SK-N-SH (cell line): ENCODE data around the gene PLXNA4. TPM values are rescaled to one million over a fixed set of nuclear protein-coding genes. Genes with fewer than 3 reads are reported as not detected.

Experiments used
- CTCF ChIA-PET: fragments of 300-600, 350-600 bp; formaldehyde crosslinking; extraction: SDS; loops from one replicate; lab custom pipeline; 2021; lab: Yijun Ruan, JAX
- POLR2A ChIA-PET: fragments of 350-600 bp; sonication (Branson Sonifier 250); formaldehyde crosslinking; extraction: SDS; loops from one replicate; lab custom pipeline; 2020; ENCODE audit warnings: antibody characterized with exemption, inconsistent platforms; lab: Yijun Ruan, JAX
- DNase-seq: peaks from one replicate; pipeline ENCODE4 v3.0.0; 2012
- H2AFZ ChIP-seq: fragments of 200-600 bp; sonication (generic); 2 replicates; pipeline ENCODE4 v1.8.1; 2016; ENCODE audit warnings: antibody characterized with exemption, mild to moderate bottlenecking, low read depth
- H3F3A ChIP-seq: fragments of 200-600 bp; sonication (generic); replicated peaks from 2 replicates; pipeline ENCODE3; 2016; ENCODE audit warnings: antibody characterized with exemption, mild to moderate bottlenecking; ENCODE audit not compliant: insufficient read depth
- H3K27ac ChIP-seq, 2 experiments: fragments of 200-500 bp in 1 of 2; fragments of 200-600 bp in 1 of 2; sonication (Bioruptor generic) in 1 of 2; sonication (generic), shearing (Covaris generic) in 1 of 2; 2 replicates each; pipeline versions ENCODE4 v1.5.1 to v1.6.1; 2014 to 2016; ENCODE audit warnings: low read depth in 2 of 2, inconsistent platforms in 1 of 2, low read length in 1 of 2, mild to moderate bottlenecking in 1 of 2, mixed read lengths in 1 of 2
- H3K27me3 ChIP-seq: fragments of 200-600 bp; sonication (generic), shearing (Covaris generic); 2 replicates; pipeline ENCODE4 v1.6.1; 2016; ENCODE audit warnings: mixed run types; ENCODE audit not compliant: insufficient read depth
- H3K36me3 ChIP-seq, 2 experiments: fragments of 200-500 bp in 1 of 2; fragments of 200-600 bp in 1 of 2; sonication (Bioruptor generic) in 1 of 2; sonication (generic) in 1 of 2; replicated peaks in 1 of 2; 2 replicates each; pipeline versions ENCODE3 to v1.5.1; 2014 to 2016; ENCODE audit warnings: low read length in 1 of 2, mild to moderate bottlenecking in 1 of 2; ENCODE audit not compliant: insufficient read depth in 2 of 2, control insufficient read depth in 1 of 2
- H3K4me1 ChIP-seq, 2 experiments: fragments of 200-500 bp in 1 of 2; fragments of 200-600 bp in 1 of 2; sonication (Bioruptor generic) in 1 of 2; sonication (generic), shearing (Covaris generic) in 1 of 2; 2 replicates each; pipeline versions ENCODE4 v1.5.1 to v1.6.1; 2014 to 2016; ENCODE audit warnings: low read depth in 1 of 2, low read length in 1 of 2, mixed run types in 1 of 2; ENCODE audit not compliant: insufficient read depth in 2 of 2, control insufficient read depth in 1 of 2
- H3K4me2 ChIP-seq: fragments of 200-600 bp; sonication (generic), shearing (Covaris generic); 2 replicates; pipeline ENCODE4 v1.6.1; 2017; ENCODE audit warnings: mixed run types
- H3K4me3 ChIP-seq, 2 experiments: fragments of 200-500 bp in 1 of 2; fragments of 200-600 bp in 1 of 2; sonication (Bioruptor generic) in 1 of 2; sonication (generic), shearing (Covaris generic) in 1 of 2; 2 replicates each; pipeline versions ENCODE4 v1.5.1 to v1.8.1; 2014 to 2016; ENCODE audit warnings: low read depth in 2 of 2, inconsistent platforms in 1 of 2, low read length in 1 of 2, mild to moderate bottlenecking in 1 of 2, mixed read lengths in 1 of 2, moderate library complexity in 1 of 2
- H3K79me2 ChIP-seq: fragments of 200-600 bp; sonication (generic); 2 replicates; pipeline ENCODE4 v1.8.1; 2017; ENCODE audit warnings: mild to moderate bottlenecking; ENCODE audit not compliant: insufficient read depth
- H3K9ac ChIP-seq: fragments of 200-600 bp; sonication (generic); 2 replicates; pipeline ENCODE4 v1.6.1; 2017; ENCODE audit warnings: mixed run types
- H3K9me2 ChIP-seq: fragments of 200-600 bp; sonication (generic); 2 replicates; pipeline ENCODE4 v1.6.1; 2017; ENCODE audit warnings: mixed run types
- H3K9me3 ChIP-seq: fragments of 200-600 bp; sonication (generic); 2 replicates; pipeline ENCODE4 v1.6.1; 2017; ENCODE audit warnings: mixed run types, mild to moderate bottlenecking, moderate library complexity
- H4K20me1 ChIP-seq: fragments of 200-600 bp; sonication (generic); 2 replicates; pipeline ENCODE4 v1.6.1; 2017; ENCODE audit warnings: mild to moderate bottlenecking, mixed run types; ENCODE audit not compliant: insufficient read depth
- CHD2 ChIP-seq: fragments of 150-350 bp; IDR thresholded peaks from 2 replicates; pipeline ENCODE4 v1.6.1; 2018; ENCODE audit warnings: low read length; ENCODE audit not compliant: partially characterized antibody
- EZH2phosphoT487 ChIP-seq: fragments of 200-600 bp; sonication (generic); IDR thresholded peaks from 2 replicates; pipeline ENCODE4 v1.6.1; 2017; ENCODE audit warnings: low read depth, mixed run types, mild to moderate bottlenecking, antibody characterized with exemption, moderate library complexity, borderline replicate concordance
- JUND ChIP-seq: IDR thresholded peaks from 2 replicates; pipeline ENCODE4 v1.4.0; 2012
- MEF2A ChIP-seq: IDR thresholded peaks from 2 replicates; pipeline ENCODE4 v1.4.0; 2012; ENCODE audit warnings: low read depth, borderline replicate concordance
- MXI1 ChIP-seq: IDR thresholded peaks from 2 replicates; pipeline ENCODE4 v1.6.1; 2012; ENCODE audit warnings: mild to moderate bottlenecking, low read depth, low read length, improper control_type of control experiment
- NFIC ChIP-seq: IDR thresholded peaks from 2 replicates; pipeline ENCODE4 v1.4.0; 2012; ENCODE audit warnings: borderline replicate concordance
- NRF1 ChIP-seq: IDR thresholded peaks from 2 replicates; pipeline ENCODE4 v1.6.1; 2012; ENCODE audit warnings: low read depth, mild to moderate bottlenecking, low read length
- POLR2AphosphoS5 ChIP-seq: IDR thresholded peaks from 2 replicates; pipeline ENCODE4 v1.6.1; 2012; ENCODE audit warnings: low read depth, low read length
- RCOR1 ChIP-seq: fragments of 150-350 bp; IDR thresholded peaks from 2 replicates; pipeline ENCODE4 v1.6.1; 2017; ENCODE audit warnings: antibody characterized with exemption, low read length
- REST ChIP-seq: IDR thresholded peaks from 2 replicates; pipeline ENCODE4 v1.6.1; 2012; ENCODE audit warnings: mild to moderate bottlenecking, low read depth, low read length, moderate library complexity
- SIN3A ChIP-seq: IDR thresholded peaks from 2 replicates; pipeline ENCODE4 v1.6.1; 2012; ENCODE audit warnings: low read depth, mild to moderate bottlenecking, low read length, moderate library complexity, borderline replicate concordance
- TCF12 ChIP-seq: IDR thresholded peaks from 2 replicates; pipeline ENCODE4 v1.4.0; 2012
- TEAD4 ChIP-seq: IDR thresholded peaks from 2 replicates; pipeline ENCODE4 v1.4.0; 2012; ENCODE audit warnings: mild to moderate bottlenecking, borderline replicate concordance; ENCODE audit not compliant: insufficient read depth
- WGBS: methylation state at CpG from one replicate; pipeline ENCODE4 v1.1.6; 2017; ENCODE audit warnings: low lambda C conversion rate; 5-methylcytosine and 5-hydroxymethylcytosine counted together
- polyA plus RNA-seq, 3 experiments: library from polyadenylated mRNA; depleted of rRNA; stranded (reverse); fragments of >200 nt; gene quantifications; 2 replicates each; pipeline ENCODE4 v1.2.3, GENCODE V29; 2012
- TF ChIP-seq, protein P1 (sequence below): IDR thresholded peaks from 2 replicates; pipeline ENCODE4; 2012
- TF ChIP-seq, protein P2 (sequence below): IDR thresholded peaks from 2 replicates; pipeline ENCODE4 v1.4.0; 2012; ENCODE audit warnings: low read depth, borderline replicate concordance

Gene PLXNA4
- polyA plus RNA-seq, 1 of the 3 experiments (the other 2 are of a cell fraction): 2.4 TPM

- Histone ChIP-seq H3K4me3 (no peak overlapping the region), H3K79me2 (no peaks in the 10 kb centered on the region), H3K4me2 (no peak overlapping the region), H3K4me1 (peaks cover 0 to 12% of the 10 kb centered on the region in 2 experiments; a peak in 2 of 4 replicates), H3K27me3 (no peaks in the 10 kb centered on the region), H3K9me3 (no peaks in the 10 kb centered on the region), H3F3A (peaks cover 10% of the 10 kb centered on the region), H3K36me3 (peaks cover 8 to 33% of the 10 kb centered on the region in 2 experiments), H3K9me2 (no peaks in the 10 kb centered on the region), H3K9ac (no peak overlapping the region), H4K20me1 (no peaks in the 10 kb centered on the region)
- POLR2A ChIA-PET: no interaction called here
- 78% methylated on average over 8 of the region's 8 CpGs for WGBS
- DNase-seq: no peak
- TF ChIP-seq TEAD4: no peak
- TF ChIP-seq REST: no peak
- TF ChIP-seq, protein P1, sequence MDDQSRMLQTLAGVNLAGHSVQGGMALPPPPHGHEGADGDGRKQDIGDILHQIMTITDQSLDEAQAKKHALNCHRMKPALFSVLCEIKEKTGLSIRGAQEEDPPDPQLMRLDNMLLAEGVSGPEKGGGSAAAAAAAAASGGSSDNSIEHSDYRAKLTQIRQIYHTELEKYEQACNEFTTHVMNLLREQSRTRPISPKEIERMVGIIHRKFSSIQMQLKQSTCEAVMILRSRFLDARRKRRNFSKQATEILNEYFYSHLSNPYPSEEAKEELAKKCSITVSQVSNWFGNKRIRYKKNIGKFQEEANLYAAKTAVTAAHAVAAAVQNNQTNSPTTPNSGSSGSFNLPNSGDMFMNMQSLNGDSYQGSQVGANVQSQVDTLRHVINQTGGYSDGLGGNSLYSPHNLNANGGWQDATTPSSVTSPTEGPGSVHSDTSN: no peak
- TF ChIP-seq JUND: no peak
- TF ChIP-seq NRF1: no peak
- no peak for TF ChIP-seq NFIC
- TF ChIP-seq, protein P2, sequence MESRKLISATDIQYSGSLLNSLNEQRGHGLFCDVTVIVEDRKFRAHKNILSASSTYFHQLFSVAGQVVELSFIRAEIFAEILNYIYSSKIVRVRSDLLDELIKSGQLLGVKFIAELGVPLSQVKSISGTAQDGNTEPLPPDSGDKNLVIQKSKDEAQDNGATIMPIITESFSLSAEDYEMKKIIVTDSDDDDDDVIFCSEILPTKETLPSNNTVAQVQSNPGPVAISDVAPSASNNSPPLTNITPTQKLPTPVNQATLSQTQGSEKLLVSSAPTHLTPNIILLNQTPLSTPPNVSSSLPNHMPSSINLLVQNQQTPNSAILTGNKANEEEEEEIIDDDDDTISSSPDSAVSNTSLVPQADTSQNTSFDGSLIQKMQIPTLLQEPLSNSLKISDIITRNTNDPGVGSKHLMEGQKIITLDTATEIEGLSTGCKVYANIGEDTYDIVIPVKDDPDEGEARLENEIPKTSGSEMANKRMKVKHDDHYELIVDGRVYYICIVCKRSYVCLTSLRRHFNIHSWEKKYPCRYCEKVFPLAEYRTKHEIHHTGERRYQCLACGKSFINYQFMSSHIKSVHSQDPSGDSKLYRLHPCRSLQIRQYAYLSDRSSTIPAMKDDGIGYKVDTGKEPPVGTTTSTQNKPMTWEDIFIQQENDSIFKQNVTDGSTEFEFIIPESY: no peak
- no peak for TF ChIP-seq MEF2A
- TF ChIP-seq MXI1: no peak
- TF ChIP-seq SIN3A: no peak
- TF ChIP-seq CHD2: no peak
- TF ChIP-seq POLR2AphosphoS5: no peak
- TF ChIP-seq EZH2phosphoT487: no peak
- TF ChIP-seq RCOR1: no peak
- TF ChIP-seq TCF12: no peak
- TF ChIP-seq, all 33 proteins: peak for 0
- H3K27ac ChIP-seq: no peak overlapping the region
- CTCF ChIA-PET: interaction anchor here (1.1 to 1.9 kb wide), 2 partner anchors 32 to 204 kb away, joined by 3 to 4 read pairs; no protein-coding TSS in a partner anchor
- H2AFZ ChIP-seq: no peak overlapping the region
Observed at GRCh38 chr7:132149436-132150304, 426.6 kb downstream of the PLXNA4 start.
